HG03095 (cell line): ENCODE results near the gene IKZF1.

Experiments used
- ATAC-seq: cut with Tn5 transposase; IDR thresholded peaks from one replicate; pipeline ENCODE4 v1.9.1; 2021; ENCODE audit warnings: moderate library complexity; ENCODE audit not compliant: unreplicated experiment

The IKZF1 gene

DNA sequence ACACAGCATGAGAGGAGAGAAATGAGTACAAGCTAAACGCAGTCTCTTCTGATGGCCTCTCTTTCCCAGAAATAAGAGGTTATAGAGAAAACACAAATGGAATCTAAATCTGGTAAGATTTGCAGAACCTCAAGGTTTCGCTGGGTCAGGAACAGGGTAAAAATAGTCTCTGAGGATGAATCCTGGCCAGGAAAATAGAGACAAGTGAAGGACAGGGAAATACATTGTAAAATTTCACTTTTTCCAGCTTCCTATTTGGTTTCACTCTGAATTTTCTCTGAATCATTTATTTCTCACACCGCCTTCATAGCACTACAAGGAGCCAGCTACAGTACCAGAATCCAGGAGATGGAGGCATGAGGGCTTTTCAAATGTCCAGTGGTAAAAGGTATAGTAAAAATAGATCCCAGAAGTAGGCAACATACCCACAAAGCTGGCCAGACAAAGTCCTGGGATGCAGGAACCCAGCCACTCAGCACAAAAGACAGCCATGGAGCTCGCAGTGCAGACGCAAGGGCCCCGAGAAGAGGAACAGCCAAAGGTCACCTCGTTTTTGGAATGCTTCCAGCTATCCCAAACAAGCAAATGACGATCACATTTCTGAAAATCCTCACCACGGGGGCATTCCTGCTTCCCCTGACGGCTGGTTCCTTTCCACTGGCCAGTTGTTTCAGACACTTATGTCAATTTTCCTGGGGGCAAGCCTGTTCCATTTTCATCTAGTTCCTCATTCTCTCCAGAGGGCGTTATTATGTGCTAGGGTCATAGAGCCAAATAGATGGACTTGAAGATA, 21.5 kb upstream of the IKZF1 start:
- ATAC-seq = no peak

GRCh38 chr7:50283731-50284130, 20.8 kb upstream of the IKZF1 start:
- no peak for ATAC-seq

DNA sequence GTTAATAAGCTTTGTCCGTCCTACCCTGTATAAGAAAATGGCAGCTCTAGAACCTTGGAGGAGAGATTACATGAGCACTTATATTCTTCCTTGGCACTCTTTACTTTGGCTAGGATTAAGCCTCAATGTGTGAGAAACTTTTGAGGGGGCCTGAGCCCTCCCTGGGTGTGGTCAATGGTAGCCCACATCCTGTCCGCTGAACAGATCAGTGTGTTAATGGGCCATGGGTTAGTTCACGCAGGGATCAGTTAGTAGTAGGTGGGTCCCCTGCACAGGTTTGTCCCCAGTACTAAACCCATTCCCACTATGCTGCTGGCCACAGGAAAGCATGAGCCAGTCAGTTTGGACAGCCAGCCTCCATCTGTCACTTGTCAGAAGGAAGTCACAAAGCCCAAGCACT, 20.2 kb upstream of the IKZF1 start:
- ATAC-seq = no peak

DNA sequence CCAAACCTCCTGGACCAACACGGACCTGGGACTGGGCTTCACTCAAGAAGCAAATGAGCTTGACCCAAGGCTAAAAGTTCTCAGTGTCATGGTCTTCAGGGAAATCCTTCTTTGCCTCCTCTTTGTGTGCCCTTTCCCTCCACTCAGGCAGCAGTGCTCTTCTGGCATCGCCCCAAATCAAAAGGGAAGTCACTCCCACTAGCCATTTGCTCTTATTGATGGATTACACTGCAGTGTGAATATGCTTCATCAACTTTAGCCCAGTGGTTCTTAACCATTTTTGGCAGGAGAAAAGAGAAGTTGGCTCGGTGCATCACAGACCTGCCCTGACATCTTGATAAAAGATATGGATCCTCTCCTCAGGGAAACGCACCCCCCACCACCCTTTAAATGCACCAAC, 19.2 kb upstream of the IKZF1 start:
- ATAC-seq = no peak

DNA sequence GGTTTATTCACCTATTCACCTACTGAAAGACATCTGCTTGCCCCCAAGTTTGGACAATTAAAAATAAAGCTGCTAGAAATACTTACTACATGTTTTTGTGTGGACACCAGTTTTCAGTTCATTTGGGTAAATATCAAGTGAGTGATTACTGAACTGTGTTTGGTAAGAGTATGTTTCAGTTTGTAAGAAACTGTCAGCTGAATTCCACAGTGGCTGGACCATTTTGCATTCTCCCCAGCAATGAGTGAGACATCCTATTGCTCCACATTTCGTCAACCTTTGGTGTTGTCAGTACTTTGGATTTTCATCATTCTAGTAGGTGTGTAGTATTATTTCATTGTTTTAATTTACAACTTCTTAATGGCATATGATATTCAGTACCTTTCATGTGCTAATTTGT, 17.4 kb upstream of the IKZF1 start:
- ATAC-seq = no peak

GRCh38 chr7:50292165-50292757, 12.3 kb upstream of the IKZF1 start:
- no peak for ATAC-seq

- ATAC-seq = no peak
These were observed 11.8 kb upstream of the IKZF1 start for GRCh38 chr7:50292763-50293162.

DNA sequence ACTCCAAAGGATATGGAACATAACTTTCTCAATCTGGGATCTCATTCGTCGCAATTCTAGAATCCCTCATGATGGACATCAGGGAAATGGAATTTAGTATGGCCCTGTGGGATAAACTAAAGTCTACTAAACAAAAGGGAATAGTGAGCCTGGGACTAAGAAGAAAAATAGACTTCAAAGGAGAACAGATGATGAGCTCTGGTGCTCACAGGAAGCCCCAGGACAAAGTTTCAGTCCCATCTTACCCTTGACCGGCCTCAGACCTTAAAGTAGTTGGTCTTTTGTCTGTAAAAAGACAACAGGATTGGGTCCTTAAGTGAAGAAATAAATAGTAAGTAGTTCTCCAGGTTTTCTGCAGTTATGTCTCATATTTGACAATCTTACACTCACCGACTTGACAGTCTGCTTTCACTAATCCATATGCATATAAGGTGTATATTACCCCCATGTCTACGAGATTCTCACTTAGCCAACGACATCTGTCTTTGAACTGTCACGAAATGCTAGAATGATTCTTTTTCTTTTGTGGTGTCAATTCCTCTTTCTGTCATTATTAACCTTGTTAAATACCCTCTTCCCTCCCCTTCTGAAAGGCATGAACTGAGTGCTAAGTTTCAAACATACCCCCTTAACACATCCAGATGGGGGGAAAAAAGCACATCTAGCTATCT, 10.9 kb upstream of the IKZF1 start:
- peak; percentile 52 for ATAC-seq

DNA sequence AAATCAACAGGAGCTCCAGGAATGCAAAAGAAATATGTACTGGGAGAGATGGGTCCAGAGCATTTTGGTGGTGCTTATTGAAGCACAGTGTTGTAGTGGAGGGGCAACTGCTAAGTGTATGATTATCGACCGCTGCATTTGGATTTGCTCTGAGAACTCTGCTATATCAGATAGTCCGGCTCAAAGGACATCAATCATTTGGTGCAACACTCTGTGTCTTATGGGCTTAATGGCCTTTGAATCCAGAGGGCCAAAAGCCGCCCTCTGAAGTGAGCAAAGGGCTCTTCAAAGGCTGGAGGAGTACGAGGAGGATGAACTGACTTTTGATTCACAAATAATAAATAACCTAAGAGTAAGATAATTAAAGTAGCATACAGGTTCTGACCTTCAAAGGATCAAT, 9.4 kb upstream of the IKZF1 start:
- no peak for ATAC-seq

DNA sequence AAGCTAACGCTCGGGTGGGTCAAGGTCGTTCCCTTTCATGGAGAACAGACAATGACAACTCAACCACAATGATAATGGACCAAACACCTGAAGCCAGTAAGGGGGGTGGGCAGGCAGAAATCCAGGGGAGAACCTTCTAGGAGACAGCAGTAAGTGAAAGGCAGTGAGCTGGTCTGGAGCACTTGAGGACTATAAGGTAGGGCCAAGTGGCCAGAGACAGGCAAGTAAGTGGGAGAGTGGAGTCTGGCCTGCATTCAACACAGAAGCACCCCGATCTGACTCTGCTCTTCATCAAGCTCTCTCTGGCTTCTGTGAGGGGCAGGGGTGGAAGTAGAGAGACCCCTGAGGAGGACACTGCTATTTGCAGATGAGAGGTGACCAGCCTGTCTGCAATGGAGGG, 7.7 kb upstream of the IKZF1 start:
- ATAC-seq = no peak

- ATAC-seq = no peak
These were observed 5.5 kb upstream of the IKZF1 start for GRCh38 chr7:50298811-50299562.

DNA sequence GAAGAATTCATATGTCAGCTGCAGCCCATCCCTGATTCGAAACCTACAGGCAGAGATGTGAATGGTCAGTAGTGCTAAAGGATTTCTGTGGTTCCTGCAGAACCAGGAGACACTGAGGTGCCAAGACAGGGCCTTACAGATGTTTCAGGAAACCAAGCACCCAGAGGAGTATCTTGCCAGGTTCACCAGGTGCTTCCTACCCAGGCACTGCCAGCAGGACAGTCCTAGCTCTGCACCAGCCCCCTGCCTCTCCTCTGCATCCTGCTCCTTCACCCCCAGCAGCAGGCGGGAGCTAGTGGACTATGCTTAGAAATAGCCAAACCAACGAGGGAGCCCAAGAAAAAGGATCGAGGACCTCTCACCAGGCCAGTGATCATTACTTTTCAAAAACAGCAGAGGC, 4.2 kb upstream of the IKZF1 start:
- no peak for ATAC-seq

GRCh38 chr7:50302486-50303334, 1.8 kb upstream of the IKZF1 start:
- no peak for ATAC-seq

DNA sequence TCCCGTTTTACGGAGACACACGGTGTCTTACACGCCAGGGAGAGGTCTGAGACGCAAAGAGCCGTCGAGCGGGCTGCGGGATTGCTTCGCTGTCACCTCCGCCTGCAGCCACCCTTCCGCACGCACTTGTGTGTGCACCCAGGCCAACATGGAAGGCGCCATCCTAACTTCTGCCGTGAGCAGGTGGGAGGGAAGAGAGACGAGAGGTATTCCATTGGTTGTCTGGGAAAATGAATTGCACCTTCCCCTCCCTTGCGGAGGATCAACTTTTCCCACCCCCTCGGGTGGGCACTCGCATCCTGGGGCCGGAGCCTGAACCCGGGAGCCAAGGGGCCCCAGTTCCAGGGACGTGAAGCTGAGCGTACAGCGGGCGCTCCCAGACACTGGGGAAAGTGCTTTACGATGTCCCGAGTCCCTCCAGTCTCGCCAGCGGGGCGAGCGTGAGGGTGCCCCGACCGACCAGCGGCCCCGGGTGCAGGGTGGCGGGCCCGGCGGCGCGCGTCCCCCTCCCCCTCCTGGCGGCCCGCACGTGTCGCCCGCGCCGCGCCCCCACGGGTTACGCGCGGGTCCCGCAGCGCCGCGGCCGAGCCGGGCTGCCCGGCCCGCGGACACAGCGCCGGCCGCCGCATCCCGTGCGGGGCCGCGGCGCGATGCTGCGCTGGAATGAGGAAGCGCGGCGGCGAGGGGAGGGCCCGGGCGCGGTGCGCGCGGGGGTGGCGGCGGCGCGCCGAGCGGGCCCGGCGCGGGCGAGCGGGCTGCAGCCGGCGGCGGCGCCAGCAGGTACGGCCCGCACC, 984 bp upstream of the IKZF1 start:
- ATAC-seq = no peak

DNA sequence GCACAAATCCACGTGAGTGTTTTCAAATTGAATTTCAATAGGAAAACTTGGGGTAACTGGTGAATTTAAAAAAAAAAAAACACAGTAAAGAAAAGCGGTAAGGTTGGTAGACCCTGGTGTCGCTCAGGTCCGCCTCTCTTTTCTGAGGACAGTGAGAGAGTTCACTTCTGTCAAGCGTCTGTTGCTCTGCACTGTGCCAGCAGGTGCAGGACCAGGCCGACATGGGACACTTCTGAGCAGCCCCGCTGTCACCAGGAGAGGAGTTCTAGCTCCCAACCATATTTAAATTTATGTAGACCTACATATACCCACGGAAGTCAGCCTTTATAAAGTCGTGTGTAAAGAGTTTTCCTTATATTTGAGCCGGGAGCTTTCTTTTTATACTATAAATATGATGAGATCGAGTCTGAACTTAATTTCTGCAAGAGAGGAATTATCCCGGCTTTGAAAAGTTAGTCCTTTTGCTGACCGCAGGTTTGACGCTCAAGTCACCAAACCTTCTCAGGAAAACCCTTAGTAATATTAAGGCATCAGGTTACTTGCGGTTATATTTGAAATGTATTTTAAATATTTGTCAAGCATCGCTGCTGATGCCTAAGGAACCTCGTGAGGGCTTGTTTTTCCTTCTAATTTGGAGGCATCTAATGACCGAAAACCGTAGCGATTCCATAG, 531 bp downstream of the IKZF1 start:
- ATAC-seq = peak; percentile 29

DNA sequence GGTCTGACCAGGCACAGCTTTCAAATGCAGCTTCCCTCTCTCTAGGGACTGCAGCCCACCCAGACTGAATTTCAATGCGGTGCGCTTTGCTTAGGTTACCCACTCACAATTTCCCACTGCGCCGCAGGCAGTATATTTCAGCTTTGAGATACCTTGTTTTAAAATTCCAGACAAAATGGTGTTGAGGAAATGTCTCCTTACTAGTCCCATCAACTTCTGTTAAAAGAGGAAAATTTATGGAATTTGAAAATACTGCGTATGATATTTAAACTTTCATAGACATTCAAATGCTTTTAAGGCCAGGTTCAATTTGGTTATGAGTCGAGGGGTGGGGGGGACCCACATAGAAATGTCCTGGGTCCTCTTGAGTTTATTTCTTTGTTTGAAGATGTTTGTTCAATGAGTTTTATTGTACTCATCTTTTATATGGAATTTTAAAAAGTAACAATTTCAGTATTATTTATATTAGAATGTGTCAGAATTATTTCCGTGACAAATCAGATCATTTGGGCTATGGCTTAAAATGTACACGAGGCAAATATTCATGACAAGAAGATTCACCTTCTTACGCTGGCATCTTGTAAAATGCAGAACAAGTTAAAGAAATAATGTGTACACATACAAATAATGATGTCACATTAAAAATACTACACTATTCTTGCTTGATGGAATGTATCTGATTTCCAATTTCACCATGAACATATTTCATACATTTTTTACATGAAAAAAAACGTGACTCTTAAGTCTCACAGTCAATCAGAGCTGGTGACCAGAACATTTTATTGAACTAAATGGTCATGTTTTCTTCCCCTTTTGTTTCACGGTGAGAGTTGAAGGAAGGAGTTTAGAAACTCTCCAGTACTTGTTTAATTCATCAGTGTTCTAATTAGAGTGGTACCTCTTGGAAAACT, 1.3 kb downstream of the IKZF1 start:
- no peak for ATAC-seq

DNA sequence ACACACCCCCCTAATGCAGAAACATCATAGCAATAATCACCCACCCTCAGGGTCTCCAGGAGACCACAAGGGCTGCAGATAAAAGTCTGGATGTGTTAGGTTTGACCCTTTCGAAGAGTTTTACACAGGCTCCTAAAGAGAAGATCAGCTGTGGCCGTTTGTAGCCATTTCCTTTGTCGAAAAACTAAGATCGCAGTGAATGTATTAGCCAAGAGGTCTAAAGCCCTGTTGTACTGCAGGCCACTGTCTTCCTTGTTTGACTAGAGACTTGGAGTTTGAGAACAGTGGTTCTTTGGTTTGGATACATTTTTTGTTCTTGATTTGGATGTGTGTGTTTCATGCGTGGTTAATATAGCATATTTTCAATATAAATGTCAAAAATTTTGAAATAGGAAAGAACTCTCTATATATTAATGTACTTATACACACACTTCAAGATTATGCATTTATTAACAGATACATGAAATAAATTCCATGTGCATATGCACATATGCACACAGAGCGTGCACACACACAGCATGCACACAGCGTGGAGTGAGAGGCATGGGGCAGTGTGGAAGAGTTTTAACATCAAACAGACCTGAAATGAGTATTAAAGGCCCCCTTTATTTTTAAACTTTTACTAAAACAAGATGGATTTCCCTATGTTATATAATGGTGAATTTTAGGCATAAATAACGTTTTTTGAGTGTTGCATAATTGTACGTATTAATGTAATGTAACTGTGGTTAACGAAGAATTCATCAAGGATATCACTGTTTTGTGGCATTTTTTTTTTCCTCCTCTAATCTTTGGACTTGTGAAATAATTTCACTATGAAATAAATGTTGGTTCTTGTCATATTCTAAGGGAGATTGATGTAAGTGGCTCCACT, 2.2 kb downstream of the IKZF1 start:
- no peak for ATAC-seq
